Loucy (cell line): ENCODE data around the gene METTL13.
A peak's percentile ranks its signal among the peaks of the same experiment; 100 is the strongest.

Source experiments
- H2AFZ ChIP-seq: fragments of 200-600 bp; sonication (generic); 2 replicates; pipeline ENCODE4 v1.6.0; 2016; ENCODE audit warnings: antibody characterized with exemption, mild to moderate bottlenecking, low read length, moderate library complexity
- H3F3A ChIP-seq: fragments of 200-600 bp; 2 replicates; pipeline ENCODE4 v1.6.0; 2016; ENCODE audit warnings: antibody characterized with exemption, low read depth, mild to moderate bottlenecking
- H3K27me3 ChIP-seq: fragments of 200-600 bp; sonication (generic); 2 replicates; pipeline ENCODE4 v1.6.1; 2014; ENCODE audit warnings: low read length, mild to moderate bottlenecking; ENCODE audit not compliant: insufficient read depth, poor library complexity, severe bottlenecking
- H3K36me3 ChIP-seq: fragments of 200-600 bp; sonication (generic); 2 replicates; pipeline ENCODE4 v1.6.1; 2016; ENCODE audit warnings: low read length; ENCODE audit not compliant: insufficient read depth
- H3K4me1 ChIP-seq: fragments of 200-600 bp; sonication (generic); 2 replicates; pipeline ENCODE4 v1.5.1; 2014; ENCODE audit warnings: low read length, mild to moderate bottlenecking; ENCODE audit not compliant: insufficient read depth, poor library complexity, severe bottlenecking
- H3K4me2 ChIP-seq: fragments of 200-600 bp; sonication (generic); 2 replicates; pipeline ENCODE4 v1.6.0; 2014; ENCODE audit warnings: antibody characterized with exemption, low read length, low read depth, mild to moderate bottlenecking; ENCODE audit not compliant: poor library complexity, severe bottlenecking
- H3K4me3 ChIP-seq: fragments of 200-600 bp; sonication (generic); 2 replicates; pipeline ENCODE4 v1.5.1; 2014; ENCODE audit warnings: low read length, mild to moderate bottlenecking, mixed read lengths; ENCODE audit not compliant: poor library complexity, severe bottlenecking
- H3K79me2 ChIP-seq: fragments of 200-600 bp; sonication (generic); 2 replicates; pipeline ENCODE4 v1.6.1; 2014; ENCODE audit warnings: low read length; ENCODE audit not compliant: insufficient read depth
- H3K9ac ChIP-seq: fragments of 200-600 bp; sonication (generic); 2 replicates; pipeline ENCODE4 v1.6.0; 2014; ENCODE audit warnings: mild to moderate bottlenecking, low read depth, low read length, moderate library complexity; ENCODE audit not compliant: poor library complexity, severe bottlenecking
- H3K9me2 ChIP-seq: fragments of 200-600 bp; sonication (generic); replicated peaks from 2 replicates; pipeline ENCODE4 v1.6.1; 2016; ENCODE audit warnings: low read depth, low read length, mixed read lengths
- H3K9me3 ChIP-seq: fragments of 200-600 bp; sonication (generic); 2 replicates; pipeline ENCODE4 v1.6.1; 2014; ENCODE audit warnings: mild to moderate bottlenecking, antibody characterized with exemption, low read length, low read depth; ENCODE audit not compliant: insufficient read depth
- H4K20me1 ChIP-seq: fragments of 200-600 bp; sonication (generic); 2 replicates; pipeline ENCODE4 v1.6.0; 2014; ENCODE audit warnings: antibody characterized with exemption, low read length, mild to moderate bottlenecking; ENCODE audit not compliant: insufficient read depth, poor library complexity, severe bottlenecking
- CTCF ChIP-seq: fragments of 200-600 bp; sonication (generic); conservative IDR thresholded peaks from 2 replicates; pipeline ENCODE4 v1.5.1; 2014; ENCODE audit warnings: mild to moderate bottlenecking, antibody characterized with exemption, low read length
- EZH2phosphoT487 ChIP-seq: fragments of 200-600 bp; IDR thresholded peaks from 2 replicates; pipeline ENCODE4 v1.6.1; 2018; ENCODE audit warnings: antibody characterized with exemption, mild to moderate bottlenecking, moderate library complexity, borderline replicate concordance

Gene METTL13

GRCh38 chr1:171786534-171786933 lies 5.1 kb downstream of the METTL13 start:
- H3K9me3 ChIP-seq, result no peaks in the 10 kb centered on the region
- no peak overlapping the region for H2AFZ ChIP-seq
- H3F3A ChIP-seq, result no peaks in the 10 kb centered on the region
- H4K20me1 ChIP-seq, result peaks cover 6% of the 10 kb centered on the region
- no peaks in the 10 kb centered on the region for H3K27me3 ChIP-seq
- TF ChIP-seq EZH2phosphoT487, result no peak
- no peak for TF ChIP-seq CTCF
- H3K9ac ChIP-seq, result no peak overlapping the region
- peaks cover 66% of the 10 kb centered on the region; the same call in 1 of the 2 replicates for H3K36me3 ChIP-seq
- H3K4me1 ChIP-seq, result peaks cover 43% of the 10 kb centered on the region
- H3K79me2 ChIP-seq, result peaks cover 72% of the 10 kb centered on the region
- no peaks in the 10 kb centered on the region for H3K9me2 ChIP-seq
- peak overlapping the region; percentile 95 for H3K4me2 ChIP-seq
- peak overlapping the region; percentile 16 for H3K4me3 ChIP-seq

DNA sequence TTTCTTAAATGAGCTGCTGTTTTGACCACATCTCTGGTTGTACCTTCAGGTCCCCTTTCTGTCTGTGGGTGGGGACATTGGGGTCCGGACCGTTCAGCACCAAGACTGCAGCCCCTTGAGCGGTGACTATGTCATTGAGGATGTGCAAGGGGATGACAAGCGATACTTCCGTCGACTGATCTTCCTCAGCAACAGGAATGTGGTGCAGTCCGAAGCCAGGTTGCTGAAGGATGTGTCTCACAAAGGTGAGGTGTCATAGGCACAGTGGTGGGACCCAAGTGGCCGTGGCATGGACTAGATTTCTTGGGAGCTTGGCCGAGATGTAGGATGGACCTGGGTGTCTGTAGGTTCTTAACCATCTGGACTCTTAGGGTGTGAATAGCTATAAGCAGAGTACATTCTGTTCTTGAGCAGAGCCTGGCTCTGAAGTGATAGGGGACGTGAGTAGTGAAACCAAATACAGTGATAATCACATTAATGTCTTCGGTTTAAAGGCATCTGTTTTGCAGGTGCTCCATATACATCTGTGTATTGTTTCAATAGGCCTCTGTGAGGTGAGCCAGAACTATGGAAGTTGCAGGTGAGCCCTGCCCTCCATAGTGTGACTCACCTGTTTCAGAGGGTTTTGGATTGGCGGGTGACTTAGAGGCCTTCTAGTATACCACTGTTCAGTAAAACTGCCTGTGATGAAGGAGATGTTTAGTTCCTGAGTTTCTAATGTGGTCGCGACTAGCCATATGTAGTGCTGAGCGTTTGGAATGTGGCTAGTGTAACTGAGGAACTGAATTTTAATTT lies 6.4 kb downstream of the METTL13 start:
- peaks cover 32% of the 10 kb centered on the region for H3K4me1 ChIP-seq
- TF ChIP-seq CTCF (no peak), EZH2phosphoT487 (no peak)
- H4K20me1 ChIP-seq, result peaks cover 6% of the 10 kb centered on the region
- H3K4me2 ChIP-seq, result peak overlapping the region; percentile 17
- no peak overlapping the region for H2AFZ ChIP-seq
- no peak overlapping the region for H3K4me3 ChIP-seq
- no peaks in the 10 kb centered on the region for H3K27me3 ChIP-seq
- H3F3A ChIP-seq, result no peaks in the 10 kb centered on the region
- H3K36me3 ChIP-seq, result peaks cover 80% of the 10 kb centered on the region; the same call in 1 of the 2 replicates
- H3K9ac ChIP-seq, result no peak overlapping the region
- no peaks in the 10 kb centered on the region for H3K9me3 ChIP-seq
- H3K79me2 ChIP-seq, result peaks cover 58% of the 10 kb centered on the region
- H3K9me2 ChIP-seq, result no peaks in the 10 kb centered on the region

- Histone ChIP-seq H3K4me1 (peaks cover 26% of the 10 kb centered on the region), H3K27me3 (no peaks in the 10 kb centered on the region), H3F3A (no peaks in the 10 kb centered on the region), H3K9ac (no peak overlapping the region), H3K9me2 (no peaks in the 10 kb centered on the region), H3K36me3 (peaks cover 86% of the 10 kb centered on the region; the same call in 1 of the 2 replicates), H3K9me3 (no peaks in the 10 kb centered on the region), H4K20me1 (peaks cover 6% of the 10 kb centered on the region), H3K4me3 (no peak overlapping the region), H2AFZ (no peak overlapping the region), H3K79me2 (peaks cover 50% of the 10 kb centered on the region; the same call in 1 of the 2 replicates), H3K4me2 (peak overlapping the region; percentile 13)
- TF ChIP-seq CTCF, result no peak
- TF ChIP-seq EZH2phosphoT487, result no peak
Observed at GRCh38 chr1:171788696-171789095, 7.2 kb downstream of the METTL13 start.
